HepG2 (cell line): ENCODE measurements around the gene DYNC1LI2. TPM values are rescaled to one million over a fixed set of nuclear protein-coding genes. Genes with fewer than 3 reads are reported as not detected.

Experiments used
- ATAC-seq: fragments of 200-7000 bp; cut with Tn5 transposase; 3 replicates; pipeline ENCODE4 v1.9.1; 2020; ENCODE audit warnings: mild to moderate bottlenecking, moderate library complexity
- BruUV-seq: library from RNA; stranded (reverse); fragments of 400-500 nt; replicated peaks from 2 replicates; lab custom pipeline; 2021; lab: Mats Ljungman, UMichigan
- CTCF ChIA-PET: fragments of 300-600 bp; formaldehyde crosslinking; extraction: SDS; loops from one replicate; lab custom pipeline; 2021; ENCODE audit warnings: low total read pairs, inconsistent platforms, low intra/inter-chr PET ratio; lab: Yijun Ruan, JAX
- POLR2A ChIA-PET: fragments of 350-600 bp; sonication (Branson Sonifier 250); formaldehyde crosslinking; loops from one replicate; lab custom pipeline; 2020; ENCODE audit warnings: antibody characterized with exemption, inconsistent platforms; lab: Yijun Ruan, JAX
- DNase-seq: peaks from one replicate; pipeline ENCODE4 v3.0.0-alpha.2; 2015; ENCODE audit warnings: low spot score
- FAIRE-seq: peaks from 3 replicates; lab custom pipeline; 2011; peaks lifted over from hg19 to GRCh38; lab: Jason Lieb, UNC
- H2AFZ ChIP-seq: one replicate; pipeline ENCODE4 v1.6.1; 2011; ENCODE audit warnings: low read length, inconsistent platforms
- H3K27ac ChIP-seq: fragments of 300-600 bp; 3 replicates; pipeline ENCODE4 v1.8.0; 2011; ENCODE audit warnings: mixed run types, mild to moderate bottlenecking, mixed read lengths, low read length, inconsistent platforms; ENCODE audit not compliant: insufficient read depth; ENCODE audit errors: extremely low read length
- H3K27me3 ChIP-seq, 2 experiments: fragments of 200-600 bp in 1 of 2; 2 replicates in 1 of 2; 3 replicates in 1 of 2; pipeline versions ENCODE4 v1.6.0 to v1.8.0; 2011; ENCODE audit warnings: low read length in 2 of 2, mild to moderate bottlenecking in 2 of 2, moderate library complexity in 2 of 2, inconsistent platforms in 1 of 2; ENCODE audit not compliant: insufficient read depth in 2 of 2, control insufficient read depth in 1 of 2
- H3K36me3 ChIP-seq, 2 experiments: fragments of 200-600 bp in 1 of 2; replicated peaks in 1 of 2; 2 replicates in 1 of 2; 3 replicates in 1 of 2; pipeline versions ENCODE4 v1.5.1 to v1.8.0; 2011; ENCODE audit warnings: low read length in 2 of 2, inconsistent platforms in 1 of 2; ENCODE audit not compliant: insufficient read depth in 2 of 2, control insufficient read depth in 1 of 2
- H3K4me1 ChIP-seq: 2 replicates; pipeline ENCODE4 v1.5.1; 2012; ENCODE audit warnings: low read length, inconsistent platforms; ENCODE audit not compliant: insufficient read depth
- H3K4me2 ChIP-seq: 2 replicates; pipeline ENCODE4 v1.6.0; 2011; ENCODE audit warnings: low read depth, low read length, inconsistent platforms
- H3K4me3 ChIP-seq, 3 experiments: fragments of 200-600 bp in 1 of 3; sonication (generic), shearing (Covaris generic) in 1 of 3; replicated peaks in 1 of 3; 2 replicates each; pipeline ENCODE4 v1.5.1; 2011 to 2016; ENCODE audit warnings: low read length in 3 of 3, inconsistent platforms in 2 of 3, low read depth in 2 of 3, mild to moderate bottlenecking in 2 of 3, control low read depth in 1 of 3, mixed read lengths in 1 of 3; ENCODE audit not compliant: insufficient read depth in 1 of 3
- H3K79me2 ChIP-seq: one replicate; pipeline ENCODE4 v1.6.1; 2011; ENCODE audit warnings: low read length, inconsistent platforms; ENCODE audit not compliant: insufficient read depth
- H3K9ac ChIP-seq: 2 replicates; pipeline ENCODE4 v1.6.0; 2011; ENCODE audit warnings: mild to moderate bottlenecking, low read depth, low read length, inconsistent platforms; ENCODE audit not compliant: insufficient read depth
- H3K9me3 ChIP-seq: 2 replicates; pipeline ENCODE4 v1.5.1; 2012; ENCODE audit warnings: mild to moderate bottlenecking, low read length
- H4K20me1 ChIP-seq: 2 replicates; pipeline ENCODE4 v1.6.0; 2011; ENCODE audit warnings: inconsistent platforms, mild to moderate bottlenecking, low read length, moderate library complexity; ENCODE audit not compliant: insufficient read depth
- ATF7 ChIP-seq, 2 experiments: fragments of 450-650 bp in 1 of 2; sonication (generic) in 1 of 2; formaldehyde crosslinking in 1 of 2; IDR thresholded peaks; 2 replicates each; pipeline versions ENCODE4 v1.4.0 to v1.6.1; 2016 to 2020; ENCODE audit warnings: antibody characterized with exemption in 1 of 2, mild to moderate bottlenecking in 1 of 2, missing genetic modification reagents in 1 of 2
- IRF1 ChIP-seq: sonication (generic); formaldehyde crosslinking; IDR thresholded peaks from 2 replicates; pipeline ENCODE4 v1.4.0; 2020; ENCODE audit warnings: low read depth, mild to moderate bottlenecking, missing genetic modification reagents
- IRF2 ChIP-seq: IDR thresholded peaks from 2 replicates; pipeline ENCODE4 v1.6.1; 2018; ENCODE audit warnings: missing genetic modification reagents, missing compliant biosample characterization
- IRX3 ChIP-seq: sonication (generic); formaldehyde crosslinking; IDR thresholded peaks from 2 replicates; pipeline ENCODE4 v1.8.1; 2023; ENCODE audit warnings: mild to moderate bottlenecking, low read depth, missing genetic modification reagents, borderline replicate concordance
- ISX ChIP-seq: sonication (generic); formaldehyde crosslinking; conservative IDR thresholded peaks from 2 replicates; pipeline ENCODE4 v1.5.0; 2020; ENCODE audit warnings: missing genetic modification reagents
- SALL1 ChIP-seq: sonication (generic); formaldehyde crosslinking; IDR thresholded peaks from 2 replicates; pipeline ENCODE4 v1.8.0; 2022; ENCODE audit warnings: mild to moderate bottlenecking, missing genetic modification reagents
- SAP130 ChIP-seq: IDR thresholded peaks from 2 replicates; pipeline ENCODE4 v1.6.1; 2016; ENCODE audit warnings: low read depth
- TCF12 ChIP-seq, 2 experiments: fragments of 450-650 bp in 1 of 2; sonication (generic) in 1 of 2; formaldehyde crosslinking in 1 of 2; IDR thresholded peaks; 2 replicates each; pipeline versions ENCODE4 v1.6.1 to v1.8.0; 2017 to 2022; ENCODE audit warnings: antibody characterized with exemption in 1 of 2, mild to moderate bottlenecking in 1 of 2, missing genetic modification reagents in 1 of 2, moderate library complexity in 1 of 2
- UBTF ChIP-seq: sonication (generic); formaldehyde crosslinking; IDR thresholded peaks from 2 replicates; pipeline ENCODE4 v1.4.0; 2020; ENCODE audit warnings: mild to moderate bottlenecking, missing genetic modification reagents
- ZFP91 ChIP-seq: sonication (generic); formaldehyde crosslinking; IDR thresholded peaks from 2 replicates; pipeline ENCODE4 v1.9.0; 2022; ENCODE audit warnings: missing genetic modification reagents, mild to moderate bottlenecking, borderline replicate concordance
- ZNF225 ChIP-seq: sonication (generic); formaldehyde crosslinking; IDR thresholded peaks from 2 replicates; pipeline ENCODE4 v1.4.0; 2020; ENCODE audit warnings: mild to moderate bottlenecking, missing genetic modification reagents
- ZNF232 ChIP-seq: sonication (generic); formaldehyde crosslinking; IDR thresholded peaks from 2 replicates; pipeline ENCODE4 v1.4.0; 2020; ENCODE audit warnings: missing genetic modification reagents, borderline replicate concordance
- ZNF33B ChIP-seq: sonication (generic); formaldehyde crosslinking; IDR thresholded peaks from 2 replicates; pipeline ENCODE4 v1.5.1; 2020; ENCODE audit warnings: mild to moderate bottlenecking, missing genetic modification reagents
- WGBS: methylation state at CpG from one replicate; pipeline ENCODE4 v1.1.6; 2017; ENCODE audit warnings: low lambda C conversion rate; 5-methylcytosine and 5-hydroxymethylcytosine counted together
- in situ Hi-C: cut with HindIII; loops from 2 replicates; pipeline ENCODE4 v1.10.0; 2017; ENCODE audit warnings: low pct_unique_long_range_greater_than_20kb; ENCODE audit not compliant: extremely low pct_ligation_motif_present
- intact Hi-C: fragments of 100-400 bp; cut with micrococcal nuclease; formaldehyde crosslinking; loops from one replicate; pipeline ENCODE4 v1.10.0; 2022; ENCODE audit not compliant: unreplicated experiment
- polyA plus RNA-seq, 8 experiments: library from polyadenylated mRNA; depleted of rRNA in 3 of 8; stranded (reverse) in 7 of 8; unstranded in 1 of 8; fragments of >200 nt; fragmentation: Illumina TruSeq in 4 of 8; extraction: Trizol in 4 of 8; gene quantifications; 2 replicates each; pipeline versions ENCODE4 v1.2.1 to v1.2.3, GENCODE V29; 2011 to 2016; ENCODE audit warnings: low read depth in 4 of 8, missing spikeins in 1 of 8, mixed read lengths in 1 of 8; ENCODE audit not compliant: insufficient read depth in 1 of 8
- total RNA-seq, 5 experiments: library from RNA; depleted of rRNA; stranded (reverse); fragments of >200 nt; fragmentation: Illumina TruSeq; extraction: Trizol; gene quantifications; 2 replicates each; pipeline ENCODE4 v1.2.3, GENCODE V29; 2016; ENCODE audit warnings: low read depth in 1 of 5

DYNC1LI2 gene
- total and polyA plus RNA-seq, 2 of the 13 experiments (the other 11 are each of a cell fraction or from before 2014, with no cell fraction given), result 65.5 to 135 TPM

- no peak overlapping the region for H3K4me2 ChIP-seq
- in situ Hi-C loops, result no loop called here
- no peak for TF ChIP-seq SALL1 (CRISPR knock-in tag)
- no peak for TF ChIP-seq ISX (CRISPR knock-in tag)
- TF ChIP-seq ATF7 (IDR thresholded peaks at IDR 0.05), result no peak
- TF ChIP-seq ATF7 (CRISPR knock-in tag; IDR thresholded peaks at IDR 0.05), result no peak
- no peak for TF ChIP-seq ZNF33B
- no peak for TF ChIP-seq ZNF232 (CRISPR knock-in tag)
- TF ChIP-seq SAP130 (CRISPR knock-in tag), result no peak
- no peak for TF ChIP-seq ZNF225 (CRISPR knock-in tag)
- TF ChIP-seq IRX3 (CRISPR knock-in tag), result no peak
- no peak for TF ChIP-seq IRF2 (CRISPR knock-in tag)
- no peak for TF ChIP-seq TCF12 (IDR thresholded peaks at IDR 0.05)
- TF ChIP-seq TCF12 (CRISPR knock-in tag; IDR thresholded peaks at IDR 0.05), result no peak
- no peak for TF ChIP-seq IRF1 (CRISPR knock-in tag)
- TF ChIP-seq ZFP91 (CRISPR knock-in tag), result no peak
- no peak for TF ChIP-seq UBTF (CRISPR knock-in tag)
- TF ChIP-seq, all 625 proteins: peak for 0
- no peak for DNase-seq
- Histone ChIP-seq H3K9ac (no peak overlapping the region), H4K20me1 (peaks cover 22% of the 10 kb centered on the region; the same call in 1 of the 2 replicates), H3K4me1 (peaks cover 30% of the 10 kb centered on the region), H3K4me3 (no peak overlapping the region), H3K79me2 (peaks cover 29% of the 10 kb centered on the region), H3K9me3 (no peaks in the 10 kb centered on the region), H3K36me3 (peaks cover 42 to 88% of the 10 kb centered on the region in 2 experiments), H3K27me3 (no peaks in the 10 kb centered on the region), H2AFZ (no peak overlapping the region), H3K27ac (peak overlapping the region; percentile 3)
- ChIA-PET CTCF (interaction anchor here (1.1 to 1.9 kb wide), 3 partner anchors 13 to 90 kb away, joined by 3 to 5 read pairs (median 5); no protein-coding TSS in a partner anchor), POLR2A (interaction anchor here (1.6 kb wide), 2 partner anchors 10 to 12 kb away, joined by 5 read pairs; no protein-coding TSS in a partner anchor)
- FAIRE-seq, result no peak
- BruUV-seq, result no TSS peak
- ATAC-seq, result peak; percentile 20
- intact Hi-C loops, result loop anchor here (2.0 kb wide), 1 partner anchor 78 kb away; no protein-coding TSS in a partner anchor
- 78% methylated on average over 2 of the region's 2 CpGs for WGBS
These were observed 10.9 kb downstream of the DYNC1LI2 start for GRCh38 chr16:66740533-66740932.
